HFF-Myc (cell line): Measurements from ENCODE around the gene CARHSP1.

Experiments used
- DNase-seq: peaks from one replicate; pipeline ENCODE4 v3.0.0-alpha.2; 2011; ENCODE audit warnings: low read depth; ENCODE audit errors: extremely low read depth
- H3K4me3 ChIP-seq: replicated peaks from 2 replicates; pipeline ENCODE4 v1.5.1; 2011; ENCODE audit warnings: low read depth, mild to moderate bottlenecking, control low read depth, low read length
- CTCF ChIP-seq: IDR thresholded peaks from 2 replicates; pipeline ENCODE4 v1.5.1; 2012; ENCODE audit warnings: mild to moderate bottlenecking, low read depth, low read length, control low read depth; ENCODE audit errors: missing control alignments

CARHSP1 gene

GRCh38 chr16:8818504-8819270 lies 50.1 kb downstream of the CARHSP1 start:
- no peak for TF ChIP-seq CTCF
- H3K4me3 ChIP-seq: no peak overlapping the region
- DNase-seq: no peak

- no peak overlapping the region for H3K4me3 ChIP-seq
- no peak for TF ChIP-seq CTCF
- DNase-seq: no peak
Observed at GRCh38 chr16:8816967-8817655, 51.7 kb downstream of the CARHSP1 start.

GRCh38 chr16:8814095-8814806 lies 54.6 kb downstream of the CARHSP1 start:
- TF ChIP-seq CTCF: no peak
- DNase-seq: no peak
- H3K4me3 ChIP-seq: no peak overlapping the region

GRCh38 chr16:8812162-8812843 lies 56.5 kb downstream of the CARHSP1 start:
- H3K4me3 ChIP-seq: no peak overlapping the region
- TF ChIP-seq CTCF: no peak
- no peak for DNase-seq

- no peak overlapping the region for H3K4me3 ChIP-seq
- no peak for TF ChIP-seq CTCF
- no peak for DNase-seq
Observed at GRCh38 chr16:8808613-8809353, 60.0 kb downstream of the CARHSP1 start.

GRCh38 chr16:8808009-8808408 lies 60.8 kb downstream of the CARHSP1 start:
- no peak for DNase-seq
- no peak overlapping the region for H3K4me3 ChIP-seq
- no peak for TF ChIP-seq CTCF
